Peyer's patch (tissue), 4 donors: ENCODE results near the gene ITGAD.

Experiments
- CTCF ChIP-seq, 6 experiments: fragments of 450-650 bp in 4 of 6; fragments of 200-600 bp in 2 of 6; sonication (generic) in 1 of 6; IDR thresholded peaks; one replicate each; pipeline ENCODE4 v1.5.1; 2017 to 2019; ENCODE audit warnings: antibody characterized with exemption in 6 of 6, mild to moderate bottlenecking in 3 of 6, moderate library complexity in 1 of 6
- POLR2A ChIP-seq, 2 donors: fragments of 450-650 bp; IDR thresholded peaks; one replicate each; pipeline ENCODE4 v1.5.1; 2017; ENCODE audit warnings: antibody characterized with exemption in 2 of 2, mild to moderate bottlenecking in 2 of 2, moderate library complexity in 2 of 2

GRCh38 chr16:31351246-31351941, 41.7 kb upstream of the ITGAD start:
- TF ChIP-seq CTCF (IDR thresholded peaks at IDR 0.05), result no peak
- TF ChIP-seq POLR2A (IDR thresholded peaks at IDR 0.05), result no peak
